Stomach (tissue), 9 donors: ENCODE results near the gene MAFB. TPM values are rescaled to one million over a fixed set of nuclear protein-coding genes. Genes with fewer than 3 reads are reported as not detected.

Experiments
- DNase-seq, 2 donors: peaks; one replicate each; pipeline versions ENCODE4 v3.0.0 to v3.0.0-alpha.2; 2013 to 2019
- H3K27ac ChIP-seq, 5 donors: fragments of 200-600 bp in 4 of 5; sonication (generic) in 4 of 5; one replicate each; pipeline ENCODE4 v1.5.1; 2013 to 2019; ENCODE audit warnings: mild to moderate bottlenecking in 1 of 5, moderate library complexity in 1 of 5
- H3K27me3 ChIP-seq, 3 donors: fragments of 200-600 bp; sonication (generic); one replicate each; pipeline ENCODE4 v1.5.1; 2017 to 2019; ENCODE audit warnings: mixed run types in 1 of 3
- H3K36me3 ChIP-seq, 4 donors: fragments of 200-600 bp; sonication (generic); 1 replicate in 3 of 4; 2 replicates in 1 of 4; pipeline ENCODE4 v1.5.1; 2016 to 2019
- H3K4me1 ChIP-seq, 4 donors: fragments of 200-600 bp; sonication (generic); one replicate each; pipeline ENCODE4 v1.5.1; 2016 to 2019
- H3K4me3 ChIP-seq, 4 donors: fragments of 200-600 bp; sonication (generic) in 3 of 4; one replicate each; pipeline ENCODE4 v1.5.1; 2016 to 2019; ENCODE audit warnings: mild to moderate bottlenecking in 1 of 4
- H3K9me3 ChIP-seq, 4 donors: fragments of 200-600 bp; sonication (generic); one replicate each; pipeline ENCODE4 v1.5.1; 2016 to 2019
- EP300 ChIP-seq: sonication (generic); formaldehyde crosslinking; IDR thresholded peaks from one replicate; pipeline ENCODE4 v1.6.1; 2017; ENCODE audit warnings: antibody characterized with exemption
- POLR2A ChIP-seq, 4 donors: fragments of 450-650 bp; IDR thresholded peaks; one replicate each; pipeline ENCODE4 v1.6.1; 2016; ENCODE audit warnings: antibody characterized with exemption in 4 of 4, control low read depth in 2 of 4, mild to moderate bottlenecking in 1 of 4, moderate library complexity in 1 of 4
- POLR2AphosphoS5 ChIP-seq, 3 donors: sonication (generic); formaldehyde crosslinking; IDR thresholded peaks; one replicate each; pipeline ENCODE4 v1.6.1; 2016; ENCODE audit warnings: antibody characterized with exemption in 3 of 3
- WGBS, 5 donors: extraction: QIAGEN DNeasy Blood & Tissue Kit in 3 of 5; methylation state at CpG; one replicate each; pipeline versions ENCODE4 v1.1.5 to v1.1.7; 2013 to 2018; 5-methylcytosine and 5-hydroxymethylcytosine counted together
- intact Hi-C: fragments of 100-400 bp; cut with DNase I; formaldehyde crosslinking; loops from one replicate; pipeline ENCODE4 v1.15.1; 2023; ENCODE audit warnings: low total_unique reads
- polyA plus RNA-seq, 3 donors: library from polyadenylated mRNA; stranded (reverse); fragments of 200-250 nt; gene quantifications; one replicate each; pipeline ENCODE4 v1.2.3, GENCODE V29; 2013
- total RNA-seq, 5 donors: library from RNA; depleted of rRNA; stranded (reverse); fragments of >200 nt; gene quantifications; one replicate each; pipeline versions ENCODE4 v1.1.0 to v1.2.3, GENCODE V29; 2014 to 2016
- TF ChIP-seq, protein P1 (sequence below), 7 experiments: fragments of 450-650 bp in 4 of 7; fragments of 200-600 bp in 3 of 7; sonication (generic) in 3 of 7; IDR thresholded peaks; one replicate each; pipeline ENCODE4 v1.5.1; 2016 to 2019; ENCODE audit warnings: antibody characterized with exemption in 7 of 7, control low read depth in 2 of 7, mild to moderate bottlenecking in 1 of 7
- donor health status: healthy with polysubstance abuse.
- donor health status: Bipolar disorder and iron deficiency.
- donor health status: healthy.

The MAFB gene
- total and polyA plus RNA-seq, 8 donors, result 4.5 to 34.4 (median 8.5) TPM

DNA sequence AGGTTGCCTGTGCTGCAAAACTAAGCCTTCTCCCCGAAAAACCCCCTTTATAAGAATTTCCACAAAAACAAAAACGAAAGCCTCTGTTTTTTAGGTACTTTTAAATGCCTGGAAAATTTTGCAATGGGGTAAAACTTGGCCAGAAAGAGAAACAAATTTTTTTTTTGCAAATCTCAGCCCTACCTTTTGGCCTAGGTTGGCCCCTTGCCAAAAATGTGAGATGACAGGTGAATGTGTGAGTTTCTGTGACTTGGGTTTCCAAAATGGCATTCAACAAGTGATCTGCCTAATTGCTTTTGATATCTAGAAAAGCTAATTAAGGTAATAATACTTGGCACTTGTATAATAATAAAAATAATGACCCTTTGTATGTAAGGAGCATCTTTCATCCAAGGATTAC lies 48.4 kb downstream of the MAFB start:
- TF ChIP-seq POLR2AphosphoS5 (IDR thresholded peaks at IDR 0.05) (no peak), POLR2A (IDR thresholded peaks at IDR 0.05) (no peak), EP300 (no peak)
- TF ChIP-seq, protein P1, sequence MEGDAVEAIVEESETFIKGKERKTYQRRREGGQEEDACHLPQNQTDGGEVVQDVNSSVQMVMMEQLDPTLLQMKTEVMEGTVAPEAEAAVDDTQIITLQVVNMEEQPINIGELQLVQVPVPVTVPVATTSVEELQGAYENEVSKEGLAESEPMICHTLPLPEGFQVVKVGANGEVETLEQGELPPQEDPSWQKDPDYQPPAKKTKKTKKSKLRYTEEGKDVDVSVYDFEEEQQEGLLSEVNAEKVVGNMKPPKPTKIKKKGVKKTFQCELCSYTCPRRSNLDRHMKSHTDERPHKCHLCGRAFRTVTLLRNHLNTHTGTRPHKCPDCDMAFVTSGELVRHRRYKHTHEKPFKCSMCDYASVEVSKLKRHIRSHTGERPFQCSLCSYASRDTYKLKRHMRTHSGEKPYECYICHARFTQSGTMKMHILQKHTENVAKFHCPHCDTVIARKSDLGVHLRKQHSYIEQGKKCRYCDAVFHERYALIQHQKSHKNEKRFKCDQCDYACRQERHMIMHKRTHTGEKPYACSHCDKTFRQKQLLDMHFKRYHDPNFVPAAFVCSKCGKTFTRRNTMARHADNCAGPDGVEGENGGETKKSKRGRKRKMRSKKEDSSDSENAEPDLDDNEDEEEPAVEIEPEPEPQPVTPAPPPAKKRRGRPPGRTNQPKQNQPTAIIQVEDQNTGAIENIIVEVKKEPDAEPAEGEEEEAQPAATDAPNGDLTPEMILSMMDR (IDR thresholded peaks at IDR 0.05), result no peak
- no peak for DNase-seq
- WGBS, 5 donors, result 78 to 90% (median 85%) methylated on average over 2 of the region's 2 CpGs

DNA sequence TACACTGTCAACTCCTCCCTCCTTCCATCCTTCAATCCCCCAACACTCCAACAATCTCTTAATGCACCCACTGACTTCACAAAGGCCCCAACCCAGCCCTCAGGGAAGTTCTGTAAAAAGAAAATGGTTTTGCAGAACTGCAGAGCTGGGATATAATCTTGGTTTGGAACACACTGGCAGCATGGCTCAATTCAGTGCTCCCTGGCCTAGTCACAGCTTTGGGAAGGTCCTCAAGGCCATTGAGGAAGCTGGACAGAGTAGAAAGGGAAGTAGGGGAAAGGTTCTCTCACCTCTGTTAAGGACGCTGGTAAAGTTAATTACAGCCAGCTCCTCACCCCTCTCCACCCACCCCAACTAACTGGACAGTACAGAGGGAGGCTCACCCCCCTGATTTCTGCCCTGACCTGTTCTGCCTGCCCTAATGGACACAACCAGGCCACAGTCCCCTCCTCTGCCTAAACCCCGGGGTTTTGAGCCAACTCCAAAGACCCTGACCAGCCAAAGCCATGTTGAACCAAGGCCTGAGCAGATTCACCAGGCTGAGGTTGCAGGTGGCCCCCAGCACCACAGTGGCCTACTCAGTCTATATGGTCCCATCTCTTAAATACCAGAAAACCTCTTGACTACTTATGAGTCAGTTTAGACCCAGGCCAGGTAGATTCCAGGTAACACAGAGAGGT lies 49.2 kb downstream of the MAFB start:
- DNase-seq, result no peak
- Histone ChIP-seq H3K27me3 (no peaks in the 10 kb centered on the region), H3K4me1 (no peaks in the 10 kb centered on the region), H3K36me3 (no peaks in the 10 kb centered on the region), H3K9me3 (no peaks in the 10 kb centered on the region), H3K27ac (no peak overlapping the region), H3K4me3 (no peak overlapping the region)
- 47 to 77% (median 59%) methylated on average over 2 of the region's 2 CpGs for WGBS, 5 donors
- intact Hi-C loops, result no loop called here
- TF ChIP-seq, protein P1 (IDR thresholded peaks at IDR 0.05), result no peak
- TF ChIP-seq EP300 (no peak), POLR2A (IDR thresholded peaks at IDR 0.05) (no peak), POLR2AphosphoS5 (IDR thresholded peaks at IDR 0.05) (no peak)

More for the DNA sequence above, 48.4 kb downstream of the MAFB start:
- Histone ChIP-seq H3K9me3 (no peaks in the 10 kb centered on the region), H3K27me3 (no peaks in the 10 kb centered on the region), H3K27ac (no peak overlapping the region), H3K4me1 (no peaks in the 10 kb centered on the region), H3K36me3 (no peaks in the 10 kb centered on the region), H3K4me3 (no peak overlapping the region)
- intact Hi-C loops, result no loop called here

DNA sequence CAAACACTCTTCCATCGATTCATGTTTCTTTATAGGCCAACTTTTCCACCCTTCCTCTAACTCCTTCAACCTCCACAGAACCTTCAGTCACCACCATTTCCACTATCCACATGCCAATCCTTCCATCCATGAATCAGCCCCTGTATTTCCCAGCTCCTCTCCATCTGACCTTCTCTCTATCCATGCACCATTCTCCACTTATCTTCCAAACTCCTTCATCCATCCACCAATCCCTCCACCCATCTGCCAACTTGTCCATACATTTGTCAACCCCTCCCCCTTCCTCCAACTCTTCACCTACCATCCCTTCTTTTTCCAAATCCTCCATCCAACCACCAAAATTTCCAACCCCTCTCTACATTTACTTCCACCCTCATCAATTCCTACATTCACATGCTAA lies 49.9 kb downstream of the MAFB start:
- no peak overlapping the region for H3K4me3 ChIP-seq
- no peaks in the 10 kb centered on the region for H3K27me3 ChIP-seq
- intact Hi-C loops, result no loop called here
- H3K36me3 ChIP-seq, result no peaks in the 10 kb centered on the region
- no peaks in the 10 kb centered on the region for H3K4me1 ChIP-seq
- WGBS, 5 donors, result 44 to 62% (median 51%) methylated on average over 1 of the region's 1 CpG
- TF ChIP-seq, protein P1 (IDR thresholded peaks at IDR 0.05), result no peak
- TF ChIP-seq POLR2A (IDR thresholded peaks at IDR 0.05) (no peak), POLR2AphosphoS5 (IDR thresholded peaks at IDR 0.05) (no peak)
- no peak for DNase-seq
- H3K9me3 ChIP-seq, result no peaks in the 10 kb centered on the region
- H3K27ac ChIP-seq, result no peak overlapping the region

DNA sequence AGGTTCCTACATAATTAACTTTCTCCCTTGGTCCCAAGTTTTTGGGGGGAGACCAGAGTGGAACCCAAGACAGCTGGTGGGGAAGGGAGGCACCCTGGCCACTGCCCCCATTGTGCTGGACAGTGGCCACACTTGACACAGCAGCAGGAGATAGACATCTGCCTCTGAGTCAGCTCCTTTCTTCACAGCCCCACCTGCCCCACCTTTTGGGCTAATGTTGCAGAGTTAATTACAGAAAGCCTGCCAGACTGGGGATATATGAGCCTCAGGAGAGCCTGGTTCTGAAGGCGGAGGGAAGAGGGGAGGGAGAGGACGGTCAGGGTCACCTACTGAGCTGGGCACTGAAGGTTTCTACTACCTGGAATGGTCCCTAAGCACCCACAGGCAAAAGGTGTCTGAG lies 50.6 kb downstream of the MAFB start:
- TF ChIP-seq POLR2A (IDR thresholded peaks at IDR 0.05), result no peak
- no peak for TF ChIP-seq POLR2AphosphoS5 (IDR thresholded peaks at IDR 0.05)
- TF ChIP-seq EP300, result no peak
- TF ChIP-seq, protein P1 (IDR thresholded peaks at IDR 0.05), result no peak
- Histone ChIP-seq H3K27ac (no peak overlapping the region), H3K9me3 (no peaks in the 10 kb centered on the region), H3K4me3 (no peak overlapping the region), H3K36me3 (no peaks in the 10 kb centered on the region), H3K27me3 (no peaks in the 10 kb centered on the region), H3K4me1 (no peaks in the 10 kb centered on the region)
- DNase-seq, result no peak
- WGBS, 5 donors, result 54 to 71% (median 65%) methylated on average over 2 of the region's 2 CpGs
- intact Hi-C loops, result no loop called here
